Fibroblast of skin of back (primary cell): Measurements from ENCODE around the gene AIFM1.
"Not testable (repeated sequence)": the region's sequence is repeated elsewhere in the genome, so short reads cannot be mapped to it uniquely, and the experiment has no call there.

Experiments used
- DNase-seq: peaks from one replicate; pipeline ENCODE4 v3.0.0-alpha.2; 2013

Gene AIFM1

GRCh38 chrX:130118441-130119311 lies 47.0 kb downstream of the AIFM1 start:
- peak; percentile 49 for DNase-seq

GRCh38 chrX:130117166-130117565 lies 48.5 kb downstream of the AIFM1 start:
- DNase-seq = no peak

DNA sequence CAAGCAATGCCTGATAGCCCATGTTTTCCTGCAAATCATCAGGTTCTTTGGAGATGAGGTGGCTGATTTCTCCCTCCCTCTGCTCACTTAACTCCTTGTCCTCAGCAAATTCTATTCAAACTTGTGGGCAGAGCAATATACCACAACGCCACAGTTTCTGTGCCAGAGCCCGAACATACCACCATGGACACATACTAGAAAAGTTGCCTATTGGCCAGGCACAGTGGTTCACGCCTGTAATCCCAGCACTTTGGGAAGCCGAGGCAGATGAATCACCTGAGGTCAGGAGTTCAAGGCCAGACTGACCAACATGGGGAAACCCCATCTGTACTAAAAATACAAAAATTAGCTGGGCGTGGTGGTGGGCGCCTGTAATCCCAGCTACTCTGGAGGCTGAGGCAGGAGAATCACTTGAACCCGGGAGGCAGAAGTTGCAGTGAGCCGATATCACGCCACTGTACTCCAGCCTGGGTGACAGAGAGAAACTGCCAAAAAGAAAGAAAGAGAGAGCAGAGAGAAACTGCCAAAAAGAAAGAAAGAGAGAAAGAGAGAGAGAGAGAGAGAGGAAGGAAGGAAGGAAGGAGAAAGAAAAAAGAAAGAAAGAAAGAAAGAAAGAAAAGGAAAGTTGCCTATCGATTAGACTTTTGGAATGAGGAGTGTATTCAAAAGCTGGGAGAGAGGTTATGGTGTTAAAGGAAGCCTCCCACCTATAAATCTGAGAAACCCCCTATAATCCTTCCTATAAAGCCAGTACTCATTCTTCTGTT lies 50.3 kb downstream of the AIFM1 start:
- DNase-seq = not testable (repeated sequence)

- DNase-seq = no peak
These were observed 51.5 kb downstream of the AIFM1 start for GRCh38 chrX:130114141-130114588.

GRCh38 chrX:130111220-130112154 lies 54.2 kb downstream of the AIFM1 start:
- no peak for DNase-seq

DNA sequence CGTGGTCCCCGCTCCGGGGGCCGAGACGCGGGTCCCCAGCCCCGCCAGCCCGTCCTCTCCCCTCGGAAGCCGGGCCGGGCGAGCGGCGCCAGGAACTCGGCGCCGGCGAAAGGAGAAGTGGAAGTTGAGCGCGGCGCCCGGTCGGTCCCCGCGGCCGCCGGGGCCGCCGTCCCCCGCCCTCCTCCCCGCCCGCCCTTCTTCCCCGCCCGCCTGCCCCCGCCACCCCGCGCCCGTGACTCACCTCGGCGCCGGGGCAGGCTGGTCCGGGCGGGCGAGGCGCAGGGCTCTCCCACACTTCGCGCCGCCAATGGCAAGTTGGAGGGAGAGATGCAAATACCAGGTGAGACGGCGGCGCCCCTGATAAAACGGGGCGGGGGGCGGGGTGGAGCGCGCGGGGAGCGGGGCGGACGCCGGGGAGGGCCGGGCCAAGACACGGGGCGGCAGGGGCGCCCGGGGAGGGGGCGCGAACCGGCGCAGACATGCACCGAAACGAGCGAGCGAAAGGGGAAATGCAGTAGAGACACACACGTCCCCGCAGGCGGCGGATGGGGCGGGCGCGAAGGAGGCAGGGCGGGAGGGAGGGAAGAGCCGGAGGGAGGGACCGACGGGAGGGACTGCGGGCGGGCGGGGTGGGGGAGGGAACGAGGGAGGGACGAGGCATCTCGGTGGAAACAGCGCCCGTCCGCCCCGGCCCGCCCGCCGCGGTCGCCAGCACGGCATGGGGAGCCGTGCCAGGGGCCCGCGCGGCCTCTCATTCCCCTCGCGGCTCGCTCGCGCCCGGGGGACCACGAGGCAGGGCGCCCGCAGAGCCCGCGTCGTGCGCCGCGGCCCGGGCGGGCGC lies 55.0 kb downstream of the AIFM1 start, which contains the start of gene ELF4:
Gene ELF4 (minus strand): TSS at position 119 of the 841 bp plus-strand sequence. CDS start 29,167 bp downstream, outside the sequence.
- DNase-seq = peak; percentile 70

GRCh38 chrX:130109429-130110378 lies 55.9 kb downstream of the AIFM1 start:
- DNase-seq = no peak

- DNase-seq = peak; percentile 48
These were observed 56.8 kb downstream of the AIFM1 start for GRCh38 chrX:130108647-130109428.

DNA sequence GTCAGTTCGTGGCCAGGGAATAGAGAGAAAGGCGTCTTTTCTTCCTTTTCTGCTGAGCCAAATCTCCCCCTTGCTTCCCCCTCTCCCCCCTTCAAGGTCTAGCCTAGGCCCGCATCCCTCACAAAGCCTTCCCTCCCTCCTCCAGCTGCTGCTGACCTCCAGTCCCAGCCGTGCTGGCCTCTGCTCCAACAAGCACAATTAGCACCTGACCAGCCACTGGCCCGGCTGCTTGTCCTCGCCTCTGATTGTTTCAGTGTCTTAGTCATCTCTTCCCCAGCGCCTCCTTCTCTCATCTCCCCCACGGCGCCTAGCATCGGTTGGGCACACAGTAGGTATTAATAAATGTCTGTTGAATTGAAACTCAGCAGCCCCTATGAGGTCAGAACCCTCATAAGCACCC lies 59.6 kb downstream of the AIFM1 start:
- no peak for DNase-seq

DNA sequence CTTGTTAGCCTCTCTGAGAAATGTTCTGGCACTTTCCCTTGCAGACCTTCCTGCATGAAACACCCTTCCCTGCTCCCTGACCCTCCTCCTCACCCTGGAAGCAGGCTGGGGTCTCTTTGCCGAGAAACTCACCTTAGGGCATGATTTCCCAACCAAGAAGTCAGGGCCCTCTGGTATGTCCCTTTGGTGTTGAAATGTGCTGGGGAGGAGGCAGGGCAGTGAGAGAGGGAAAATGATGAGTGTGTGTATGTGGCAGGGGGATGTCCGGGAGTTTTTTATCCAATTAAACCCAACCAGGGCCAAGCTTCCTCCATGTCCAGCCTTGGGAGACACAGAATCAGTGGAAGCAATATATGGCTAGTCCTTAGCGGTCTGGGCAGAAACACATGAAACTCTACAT lies 60.4 kb downstream of the AIFM1 start:
- DNase-seq = no peak

- DNase-seq = no peak
These were observed 62.0 kb downstream of the AIFM1 start for GRCh38 chrX:130103605-130104004.

DNA sequence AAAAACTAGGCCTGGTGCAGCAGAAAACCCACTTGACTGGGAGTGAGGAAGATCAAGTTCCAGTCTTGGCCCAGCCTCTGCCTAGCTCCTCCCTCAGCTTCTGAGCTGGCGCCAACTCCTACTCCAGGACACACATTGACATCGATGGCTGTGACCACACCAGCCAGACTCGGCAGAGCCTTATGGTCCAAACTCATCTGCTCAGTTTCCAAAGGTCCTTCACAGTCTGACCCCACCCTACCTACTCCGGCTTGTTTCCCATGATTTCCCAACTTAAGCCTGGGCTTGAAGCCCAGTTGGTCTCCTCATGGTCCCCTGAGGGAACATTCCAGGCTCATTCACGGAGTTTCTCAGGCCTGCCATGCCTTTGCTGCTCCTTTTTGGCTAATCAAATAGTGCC lies 65.5 kb downstream of the AIFM1 start:
- peak; percentile 65 for DNase-seq

DNA sequence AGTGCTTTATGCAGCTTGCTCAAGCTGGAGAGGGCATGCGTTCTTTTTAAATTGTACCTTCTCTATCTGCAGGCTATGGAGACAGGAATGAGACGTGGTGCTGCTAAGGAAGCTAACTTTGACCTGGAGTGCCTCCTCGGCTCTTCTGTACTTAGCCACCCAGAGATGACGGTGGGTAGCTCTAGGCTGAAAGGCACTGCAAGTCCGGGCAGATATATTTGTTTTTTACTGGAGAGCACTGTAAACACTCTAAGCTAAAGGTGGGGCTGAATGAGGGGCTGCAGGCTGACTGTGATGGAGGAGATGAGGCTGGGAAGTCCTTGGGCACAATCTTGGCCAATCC lies 67.5 kb downstream of the AIFM1 start:
- DNase-seq = no peak

- DNase-seq = no peak
These were observed 68.0 kb downstream of the AIFM1 start for GRCh38 chrX:130097507-130098209.

DNA sequence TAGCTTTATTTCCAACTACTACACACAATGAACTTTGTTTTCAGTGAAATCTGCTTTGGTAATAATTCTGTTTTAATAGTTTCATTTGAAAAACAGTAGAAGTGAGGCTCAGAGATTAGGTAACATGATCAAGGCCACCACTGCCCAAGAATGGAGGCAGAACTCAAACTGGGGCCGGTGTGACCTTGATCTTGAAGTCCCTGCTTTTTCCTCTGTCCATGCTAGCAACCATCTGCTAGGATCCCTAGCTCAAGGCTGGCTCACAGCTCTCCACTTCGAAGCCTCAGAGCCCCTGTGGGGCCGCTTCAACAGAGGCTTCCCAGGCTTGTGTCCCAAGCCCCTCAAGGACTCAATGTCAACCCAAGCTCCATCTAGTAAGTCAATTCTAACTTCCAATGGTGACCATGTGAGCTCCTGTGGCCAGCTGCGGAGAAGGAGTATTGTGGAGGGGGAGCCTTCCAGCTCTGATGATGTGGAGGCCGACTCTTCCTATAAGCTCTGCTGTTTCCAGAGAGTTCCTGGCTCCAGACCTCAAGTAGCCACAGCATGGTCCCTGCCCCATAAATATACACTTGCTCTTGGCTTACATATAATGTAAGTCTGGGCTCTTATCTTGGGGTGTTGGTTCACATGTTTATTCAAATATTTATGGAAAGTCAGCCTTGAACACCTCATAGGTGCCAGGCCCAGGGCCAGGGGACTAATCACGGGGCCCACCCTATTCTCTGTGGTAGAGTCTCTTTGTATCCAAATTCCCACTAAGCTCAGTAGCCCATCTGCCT lies 70.2 kb downstream of the AIFM1 start:
- DNase-seq = no peak

GRCh38 chrX:130094696-130095095 lies 70.9 kb downstream of the AIFM1 start:
- DNase-seq = no peak

GRCh38 chrX:130093271-130093670 lies 72.4 kb downstream of the AIFM1 start:
- DNase-seq = no peak

- DNase-seq = no peak
These were observed 73.6 kb downstream of the AIFM1 start for GRCh38 chrX:130091980-130092522.
